NCI-H748 (cell line): Measurements from ENCODE around the gene BTAF1.
"Not testable (repeated sequence)": the region's sequence is repeated elsewhere in the genome, so short reads cannot be mapped to it uniquely, and the experiment has no call there.

ENCODE experiments used
- DNase-seq: peaks from one replicate; lab custom pipeline; 2025; ENCODE audit not compliant: unreplicated experiment; lab: John Stamatoyannopoulos, UW

The BTAF1 gene

GRCh38 chr10:91977491-91977890 lies 53.9 kb downstream of the BTAF1 start:
- DNase-seq = no peak

DNA sequence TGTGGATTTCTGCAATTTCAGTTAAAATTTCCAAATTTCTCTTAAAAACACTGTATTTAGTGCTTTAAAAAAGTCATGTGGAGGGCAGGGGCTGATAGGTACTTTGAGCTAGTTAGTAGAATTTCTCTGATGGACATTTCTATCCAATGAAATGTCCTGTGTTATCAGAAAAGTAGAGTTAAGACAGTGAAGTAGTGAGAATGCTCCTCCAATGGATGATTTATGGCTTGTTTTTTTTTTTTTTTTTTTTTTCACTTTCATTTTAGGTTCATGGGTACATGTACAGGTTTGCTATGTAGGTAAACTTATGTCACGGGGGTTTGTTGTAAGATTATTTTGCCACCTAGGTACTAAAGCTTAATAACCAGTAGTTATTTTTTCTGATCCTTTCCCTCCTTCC lies 55.0 kb downstream of the BTAF1 start:
- DNase-seq = no peak

DNA sequence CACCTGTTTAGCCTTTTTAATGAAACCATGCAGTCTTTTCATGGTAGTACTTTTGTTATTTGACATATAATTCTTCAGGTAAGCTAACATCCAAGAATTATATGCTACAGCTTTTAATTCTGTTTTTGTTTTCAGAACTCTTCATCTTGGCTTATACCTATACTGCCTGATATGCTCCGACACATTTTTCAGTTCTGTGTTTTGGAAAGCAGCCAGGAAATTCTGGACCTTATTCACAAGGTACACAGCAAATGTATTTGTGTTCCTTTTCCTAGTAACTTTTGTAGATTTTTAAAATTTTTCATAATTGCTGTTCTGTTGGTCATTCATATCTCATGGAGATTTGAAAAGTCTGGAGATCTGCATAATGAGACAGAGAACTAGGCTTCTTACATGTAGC lies 56.7 kb downstream of the BTAF1 start:
- no peak for DNase-seq

DNA sequence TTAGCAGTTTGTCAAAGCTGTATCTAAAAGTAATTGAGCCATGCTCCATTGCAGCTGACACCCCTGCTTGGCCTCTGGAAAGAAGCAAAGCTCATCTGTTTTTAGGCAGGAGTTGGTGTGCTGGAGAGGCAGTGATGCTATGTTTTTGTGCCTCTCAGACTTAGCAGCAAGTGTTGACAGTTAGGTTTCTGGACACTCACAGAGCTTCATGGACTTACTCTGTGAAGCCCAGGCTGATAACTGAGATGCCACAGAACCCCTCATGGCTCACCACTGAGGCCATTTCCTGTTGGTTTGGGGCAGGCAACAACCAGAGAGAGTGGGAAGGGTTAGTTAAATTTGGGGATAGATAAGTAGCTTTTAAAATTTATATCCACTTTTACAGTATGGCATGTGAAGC lies 59.8 kb downstream of the BTAF1 start:
- DNase-seq = no peak

GRCh38 chr10:91987397-91988037 lies 63.9 kb downstream of the BTAF1 start:
- no peak for DNase-seq

DNA sequence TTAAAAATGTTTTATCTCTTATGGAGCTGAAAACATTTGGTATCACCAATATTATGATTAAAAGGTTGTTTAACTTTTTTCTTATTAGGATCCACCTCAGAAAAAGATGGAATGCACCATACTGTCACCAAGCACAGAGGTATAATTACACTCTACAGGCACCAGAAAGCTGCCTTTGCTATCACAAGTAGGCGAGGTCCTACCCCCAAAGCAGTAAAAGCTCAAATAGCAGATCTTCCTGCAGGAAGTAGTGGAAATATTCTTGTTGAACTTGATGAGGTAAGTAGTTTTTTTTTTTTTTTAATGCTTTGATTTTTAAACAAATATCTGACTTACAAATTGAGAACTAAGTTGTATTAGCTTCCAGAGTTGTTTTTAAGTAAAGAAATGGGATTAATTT lies 68.5 kb downstream of the BTAF1 start:
- no peak for DNase-seq

GRCh38 chr10:91996266-91996665 lies 72.7 kb downstream of the BTAF1 start:
- no peak for DNase-seq

DNA sequence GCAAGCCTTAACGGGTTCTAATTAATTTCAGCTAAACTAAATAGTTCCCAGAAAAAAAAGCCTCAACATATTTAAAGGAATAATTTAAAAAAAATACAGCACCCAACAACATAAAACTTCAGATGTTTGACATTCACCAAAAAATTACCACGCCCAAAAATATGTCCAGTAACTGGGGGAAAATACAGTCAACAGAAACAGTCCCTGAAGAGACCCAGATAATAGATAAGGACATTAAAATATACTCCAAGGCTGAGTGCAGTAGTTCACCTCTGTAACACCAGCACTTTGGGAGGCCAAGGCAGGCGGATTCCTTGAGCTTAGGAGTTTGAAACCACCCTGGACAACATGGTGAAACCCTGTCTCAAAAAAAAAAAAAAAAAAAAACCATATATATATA lies 78.0 kb downstream of the BTAF1 start:
- DNase-seq = no peak

- no peak for DNase-seq
Observed at GRCh38 chr10:92001995-92002394, 78.4 kb downstream of the BTAF1 start.

DNA sequence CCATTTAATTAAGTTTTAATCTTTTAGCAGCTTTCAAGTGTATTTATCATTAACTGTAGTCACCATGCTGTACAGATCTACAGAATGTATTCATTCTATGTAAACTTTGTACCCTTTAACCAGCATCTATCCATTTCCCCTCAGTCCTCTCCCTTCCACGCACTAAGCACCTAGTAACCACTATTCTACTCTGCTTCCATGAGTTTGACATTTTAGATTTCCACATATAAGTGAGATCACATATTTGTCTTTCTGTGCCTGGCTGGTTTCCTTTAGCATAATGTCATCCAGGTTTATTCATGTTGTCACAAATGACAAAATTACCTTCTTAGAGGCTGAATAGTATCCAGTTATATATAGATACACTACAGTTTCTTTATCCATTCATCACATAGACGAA lies 79.7 kb downstream of the BTAF1 start:
- no peak for DNase-seq

DNA sequence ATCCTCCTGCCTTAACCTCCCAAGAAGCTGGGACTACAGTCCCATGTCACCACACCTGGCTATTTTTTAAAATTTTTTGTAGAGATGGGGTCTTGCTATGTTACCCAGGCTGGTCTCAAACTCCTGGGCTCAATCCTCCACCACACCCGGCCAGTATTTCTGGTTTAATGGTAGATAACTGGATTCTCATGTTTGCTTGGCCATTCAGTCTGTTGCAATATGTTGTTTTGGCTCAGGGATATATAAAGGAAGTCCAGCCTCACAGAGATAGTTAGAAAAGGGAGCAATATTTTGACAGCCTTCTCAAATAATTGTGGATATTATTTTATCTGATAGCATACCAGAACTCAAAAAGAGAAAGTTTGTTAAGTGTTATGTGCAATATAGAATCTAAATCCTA lies 82.4 kb downstream of the BTAF1 start:
- no peak for DNase-seq

DNA sequence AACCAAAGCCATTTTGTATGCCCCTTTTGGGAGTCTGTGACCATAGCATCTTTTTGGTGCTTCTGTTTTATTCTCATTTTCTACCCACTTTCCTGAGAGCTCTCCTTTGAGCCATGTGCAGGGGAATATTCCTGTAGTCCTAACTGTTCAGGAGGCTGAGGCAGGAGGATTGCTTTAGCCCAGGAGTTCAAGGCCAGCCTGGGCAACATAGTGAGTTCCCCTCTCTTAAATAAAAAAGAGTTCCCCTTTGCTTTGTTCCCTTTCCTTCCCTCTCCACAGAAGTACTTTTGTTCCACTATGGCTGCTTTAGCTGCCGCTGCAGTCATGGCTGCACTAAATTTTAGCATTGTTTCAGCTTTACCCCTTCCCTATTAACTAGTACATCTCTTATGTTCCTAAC lies 85.9 kb downstream of the BTAF1 start:
- no peak for DNase-seq

- DNase-seq = no peak
Observed at GRCh38 chr10:92010047-92010735, 86.6 kb downstream of the BTAF1 start.

DNA sequence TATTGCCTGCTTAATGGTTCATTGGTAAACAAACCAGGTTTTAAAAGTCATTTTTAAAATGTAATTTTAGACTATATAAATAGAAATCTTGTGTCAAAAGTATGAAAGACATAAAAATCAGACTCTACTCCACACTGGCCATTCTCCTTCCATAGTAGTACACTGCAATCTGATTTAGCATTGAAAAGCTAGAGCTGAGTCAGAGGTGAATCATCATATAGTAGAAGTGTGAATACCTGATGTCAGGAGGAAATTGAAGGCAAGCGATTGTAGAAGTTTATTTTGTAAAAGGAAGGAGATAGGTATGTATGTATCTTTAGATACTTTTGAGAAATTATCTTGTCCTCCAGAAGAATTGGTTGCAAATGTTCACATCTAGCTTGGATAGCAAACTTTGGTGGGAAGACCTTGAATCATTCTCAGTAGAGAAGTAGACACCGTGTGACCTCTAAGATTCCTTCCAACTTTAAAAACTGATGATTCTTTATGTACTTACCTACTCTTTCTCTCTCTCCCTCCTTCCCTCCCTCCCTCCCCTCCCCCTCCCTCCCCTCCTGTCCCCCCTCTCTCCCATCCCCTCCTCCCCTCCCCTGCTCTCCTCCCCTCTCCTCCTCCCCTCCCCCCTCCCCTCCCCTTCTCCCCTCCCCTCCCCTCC lies 88.1 kb downstream of the BTAF1 start:
- DNase-seq = no peak

- DNase-seq = peak; percentile 30
Observed at GRCh38 chr10:92014620-92015019, 91.0 kb downstream of the BTAF1 start.

DNA sequence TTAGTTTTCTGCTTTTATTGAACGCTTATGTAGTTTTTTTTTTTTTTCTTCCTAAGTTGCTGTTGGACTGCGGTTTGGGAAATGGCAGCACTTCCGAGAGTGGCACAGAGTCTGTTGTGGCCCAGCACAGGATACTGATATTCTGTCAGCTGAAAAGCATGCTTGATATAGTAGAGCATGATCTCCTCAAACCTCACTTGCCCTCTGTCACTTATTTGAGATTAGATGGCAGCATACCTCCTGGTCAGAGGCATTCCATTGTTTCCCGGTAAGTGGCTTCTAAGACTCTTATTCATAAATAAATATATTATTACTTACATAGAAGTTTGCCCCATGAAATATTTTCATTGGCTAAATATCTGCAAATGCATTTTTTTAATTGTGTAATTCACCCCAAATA lies 101.1 kb downstream of the BTAF1 start:
- DNase-seq = no peak

GRCh38 chr10:92025340-92025739 lies 101.8 kb downstream of the BTAF1 start:
- not testable (repeated sequence) for DNase-seq

- no peak for DNase-seq
Observed at GRCh38 chr10:92027141-92027540, 103.6 kb downstream of the BTAF1 start.

DNA sequence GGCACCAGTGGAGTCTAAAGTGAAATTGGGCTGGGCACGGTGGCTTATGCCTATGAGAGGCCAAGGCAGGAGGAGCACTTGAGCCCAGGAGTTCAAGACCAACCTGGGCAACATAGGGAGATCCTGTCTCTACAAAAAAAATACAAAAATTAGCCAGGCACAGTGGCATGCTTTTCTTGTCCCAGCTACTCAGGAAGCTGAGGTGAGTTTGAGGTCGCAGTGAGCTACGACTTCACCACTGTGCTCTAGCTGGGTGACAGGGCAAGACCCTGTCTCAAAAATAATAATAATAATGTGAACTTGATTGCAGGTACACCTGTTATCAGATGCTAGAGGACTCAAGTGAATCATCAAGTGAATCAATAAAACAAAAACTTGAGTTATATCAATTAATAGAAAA lies 108.0 kb downstream of the BTAF1 start:
- no peak for DNase-seq

DNA sequence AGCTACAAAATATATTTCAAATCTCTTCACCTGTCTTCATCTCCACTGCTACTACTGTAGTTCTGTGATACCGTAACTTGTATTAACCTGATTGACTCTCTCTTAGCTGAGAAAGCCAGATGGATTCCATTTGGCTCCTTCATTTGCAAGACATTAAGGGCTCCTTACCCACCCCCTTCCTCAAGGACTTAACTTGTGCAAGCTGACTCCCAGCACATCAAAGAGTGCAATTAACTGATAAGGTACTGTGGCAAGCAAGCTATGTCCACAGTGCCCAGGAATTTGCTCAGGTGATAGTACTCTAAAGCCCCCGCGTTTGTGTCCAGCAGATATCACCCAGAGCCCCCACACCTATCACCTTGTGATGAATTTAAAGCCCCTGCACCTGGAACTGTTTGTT lies 109.5 kb downstream of the BTAF1 start:
- not testable (repeated sequence) for DNase-seq

DNA sequence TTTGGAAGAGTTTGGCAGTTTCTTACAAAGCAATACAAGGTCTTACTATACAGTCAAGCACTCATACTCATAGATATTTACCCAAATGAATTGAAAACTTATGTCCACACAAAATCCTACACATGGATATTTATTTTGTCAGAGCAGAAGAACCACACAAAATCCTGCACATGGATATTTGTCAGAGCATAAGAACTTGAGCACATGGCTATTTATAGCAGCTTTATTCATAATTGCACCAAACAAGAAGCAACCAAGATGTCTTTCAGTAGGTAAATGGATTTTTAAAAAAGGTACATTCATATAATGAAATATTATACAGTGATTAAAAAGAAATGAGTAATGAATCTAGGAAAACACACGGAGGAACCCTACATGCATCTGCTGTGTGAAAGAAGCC lies 115.4 kb downstream of the BTAF1 start:
- no peak for DNase-seq

GRCh38 chr10:92042541-92042940 lies 119.0 kb downstream of the BTAF1 start:
- DNase-seq = no peak
